Measurements from ENCODE around the gene DCAF8.

DCAF8 gene

GRCh38 chr1:160171980-160172379 lies 90.4 kb downstream of the DCAF8 start:
- H3K4me1 ChIP-seq (ENCODE audit: insufficient read depth, poor library complexity, severe bottlenecking): peaks cover 6% of the 10 kb centered on the region

GRCh38 chr1:160171354-160171753 lies 91.0 kb downstream of the DCAF8 start:
- no peak for DNase-seq (ENCODE audit: low spot score)
- TF ChIP-seq CTCF (IDR thresholded peaks at IDR 0.05; ENCODE audit: poor library complexity, severe bottlenecking): no peak

More at GRCh38 chr1:160171980-160172379, 90.4 kb downstream of the DCAF8 start:
- no peak for DNase-seq (ENCODE audit: low spot score)
- ATAC-seq (ENCODE audit: low read depth): no peak
- no peaks in the 10 kb centered on the region for H3K27me3 ChIP-seq (ENCODE audit: insufficient read depth, poor library complexity, severe bottlenecking)
- H3K27ac ChIP-seq (ENCODE audit: poor library complexity, severe bottlenecking): no peak overlapping the region
- TF ChIP-seq CTCF (IDR thresholded peaks at IDR 0.05; ENCODE audit: poor library complexity, severe bottlenecking): no peak
- H3K36me3 ChIP-seq (ENCODE audit: low read depth): no peaks in the 10 kb centered on the region
- no peak overlapping the region for H3K4me3 ChIP-seq (ENCODE audit: severe bottlenecking)
- no peaks in the 10 kb centered on the region for H3K9me3 ChIP-seq (ENCODE audit: severe bottlenecking)

GRCh38 chr1:160169553-160170399 lies 92.6 kb downstream of the DCAF8 start:
- no peaks in the 10 kb centered on the region for H3K9me3 ChIP-seq (ENCODE audit: severe bottlenecking)
- no peak for ATAC-seq (ENCODE audit: low read depth)
- H3K4me3 ChIP-seq (ENCODE audit: severe bottlenecking): no peak overlapping the region
- TF ChIP-seq CTCF (IDR thresholded peaks at IDR 0.05; ENCODE audit: poor library complexity, severe bottlenecking): no peak
- H3K4me1 ChIP-seq (ENCODE audit: insufficient read depth, poor library complexity, severe bottlenecking): peaks cover 6% of the 10 kb centered on the region
- H3K27ac ChIP-seq (ENCODE audit: poor library complexity, severe bottlenecking): no peak overlapping the region
- H3K36me3 ChIP-seq (ENCODE audit: low read depth): no peaks in the 10 kb centered on the region
- H3K27me3 ChIP-seq (ENCODE audit: insufficient read depth, poor library complexity, severe bottlenecking): no peaks in the 10 kb centered on the region
- no peak for DNase-seq (ENCODE audit: low spot score)

More at GRCh38 chr1:160171354-160171753, 91.0 kb downstream of the DCAF8 start:
- peaks cover 6% of the 10 kb centered on the region for H3K4me1 ChIP-seq (ENCODE audit: insufficient read depth, poor library complexity, severe bottlenecking)
- no peaks in the 10 kb centered on the region for H3K36me3 ChIP-seq (ENCODE audit: low read depth)
- no peak overlapping the region for H3K27ac ChIP-seq (ENCODE audit: poor library complexity, severe bottlenecking)
- peak; percentile 88 for ATAC-seq (ENCODE audit: low read depth)
- H3K27me3 ChIP-seq (ENCODE audit: insufficient read depth, poor library complexity, severe bottlenecking): no peaks in the 10 kb centered on the region
- H3K4me3 ChIP-seq (ENCODE audit: severe bottlenecking): no peak overlapping the region
- H3K9me3 ChIP-seq (ENCODE audit: severe bottlenecking): no peaks in the 10 kb centered on the region

GRCh38 chr1:160168609-160169369 lies 93.6 kb downstream of the DCAF8 start:
- no peaks in the 10 kb centered on the region for H3K9me3 ChIP-seq (ENCODE audit: severe bottlenecking)
- ATAC-seq (ENCODE audit: low read depth): no peak
- no peak for DNase-seq (ENCODE audit: low spot score)
- no peak for TF ChIP-seq CTCF (IDR thresholded peaks at IDR 0.05; ENCODE audit: poor library complexity, severe bottlenecking)
- H3K4me1 ChIP-seq (ENCODE audit: insufficient read depth, poor library complexity, severe bottlenecking): peaks cover 6% of the 10 kb centered on the region
- H3K4me3 ChIP-seq (ENCODE audit: severe bottlenecking): no peak overlapping the region
- no peaks in the 10 kb centered on the region for H3K36me3 ChIP-seq (ENCODE audit: low read depth)
- H3K27ac ChIP-seq (ENCODE audit: poor library complexity, severe bottlenecking): no peak overlapping the region
- H3K27me3 ChIP-seq (ENCODE audit: insufficient read depth, poor library complexity, severe bottlenecking): no peaks in the 10 kb centered on the region
